HG03354 (cell line): ENCODE results near the gene TAL1.

Experiments
- ATAC-seq: cut with Tn5 transposase; IDR thresholded peaks from one replicate; pipeline ENCODE4 v1.9.1; 2021; ENCODE audit warnings: mild to moderate bottlenecking; ENCODE audit not compliant: unreplicated experiment, poor library complexity, severe bottlenecking

TAL1 gene

DNA sequence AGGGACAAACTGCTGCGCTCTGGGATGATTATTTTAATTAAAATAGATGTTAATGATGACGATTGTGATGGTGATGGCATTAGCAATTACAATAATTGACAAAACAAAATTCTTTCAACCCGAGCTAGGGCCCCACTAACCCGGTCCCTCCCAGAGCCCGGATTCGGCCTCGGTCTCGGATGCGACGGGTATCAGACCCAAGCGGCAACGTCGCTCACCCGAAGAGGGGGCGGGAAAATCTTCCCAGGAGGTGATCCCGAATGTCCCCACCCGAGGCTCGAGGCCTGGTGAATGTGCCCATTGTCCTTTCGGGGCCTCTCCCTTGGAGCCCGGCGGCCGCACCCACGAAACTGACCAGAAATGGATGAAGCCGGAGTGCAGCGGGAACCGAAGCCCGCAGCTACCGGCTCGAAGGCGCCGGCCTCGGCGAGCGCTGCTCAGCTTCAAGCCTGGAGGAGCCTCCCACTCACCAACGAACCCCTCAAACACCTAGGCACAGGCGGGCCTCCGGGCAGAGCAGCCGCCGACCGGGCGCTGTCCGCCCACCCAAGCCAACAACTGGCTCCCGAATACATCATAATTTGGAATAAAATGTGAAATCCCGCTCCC, 1.2 kb downstream of the TAL1 start:
- ATAC-seq = no peak

GRCh38 chr1:47229886-47230691, 1.9 kb downstream of the TAL1 start:
- ATAC-seq = no peak

- ATAC-seq = no peak
These were observed 2.8 kb downstream of the TAL1 start for GRCh38 chr1:47229031-47229885.

GRCh38 chr1:47228644-47229030, 3.4 kb downstream of the TAL1 start:
- ATAC-seq = no peak

DNA sequence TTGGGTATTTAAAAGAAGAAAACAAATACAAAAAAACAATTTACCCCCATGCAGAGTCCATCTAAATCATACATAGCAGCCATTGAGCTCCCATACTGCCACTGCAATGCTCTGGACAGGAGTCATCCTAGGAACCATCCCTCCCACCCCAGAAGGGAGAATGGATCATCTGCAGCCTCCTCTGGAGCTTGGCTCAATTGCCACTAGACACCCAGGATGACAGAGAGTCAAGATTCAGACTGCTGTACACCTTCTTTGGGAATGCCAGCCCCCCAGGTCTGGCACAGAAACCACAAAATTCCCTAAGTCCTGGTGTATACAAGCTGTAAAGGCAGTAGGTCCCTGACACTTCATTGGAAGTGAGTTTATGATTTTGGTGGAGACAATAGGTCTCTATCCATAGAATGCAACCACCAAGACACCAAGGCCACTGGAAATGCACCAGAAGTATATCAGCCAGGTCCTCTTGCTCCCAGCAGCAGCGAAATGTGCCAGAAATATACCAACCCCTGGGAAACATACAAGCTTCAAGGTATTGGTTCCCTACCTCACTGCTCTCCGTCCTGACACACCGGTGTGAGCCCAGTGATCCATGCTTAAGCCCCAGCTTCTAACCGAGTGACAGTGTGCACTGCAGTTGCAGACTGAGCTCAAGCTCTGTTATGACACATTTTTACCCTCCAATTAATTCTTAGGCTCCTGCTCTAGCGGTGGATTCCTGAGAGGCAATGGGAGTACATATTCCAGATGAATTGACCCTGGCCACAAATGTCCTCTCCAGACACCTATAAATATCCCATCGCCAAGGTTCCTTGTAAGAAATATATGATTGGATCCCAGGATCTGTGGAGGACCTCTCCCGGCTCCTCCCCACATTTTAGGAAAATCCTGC, 4.4 kb downstream of the TAL1 start:
- ATAC-seq = no peak

- ATAC-seq = no peak
These were observed 5.2 kb downstream of the TAL1 start for GRCh38 chr1:47226839-47227215.

DNA sequence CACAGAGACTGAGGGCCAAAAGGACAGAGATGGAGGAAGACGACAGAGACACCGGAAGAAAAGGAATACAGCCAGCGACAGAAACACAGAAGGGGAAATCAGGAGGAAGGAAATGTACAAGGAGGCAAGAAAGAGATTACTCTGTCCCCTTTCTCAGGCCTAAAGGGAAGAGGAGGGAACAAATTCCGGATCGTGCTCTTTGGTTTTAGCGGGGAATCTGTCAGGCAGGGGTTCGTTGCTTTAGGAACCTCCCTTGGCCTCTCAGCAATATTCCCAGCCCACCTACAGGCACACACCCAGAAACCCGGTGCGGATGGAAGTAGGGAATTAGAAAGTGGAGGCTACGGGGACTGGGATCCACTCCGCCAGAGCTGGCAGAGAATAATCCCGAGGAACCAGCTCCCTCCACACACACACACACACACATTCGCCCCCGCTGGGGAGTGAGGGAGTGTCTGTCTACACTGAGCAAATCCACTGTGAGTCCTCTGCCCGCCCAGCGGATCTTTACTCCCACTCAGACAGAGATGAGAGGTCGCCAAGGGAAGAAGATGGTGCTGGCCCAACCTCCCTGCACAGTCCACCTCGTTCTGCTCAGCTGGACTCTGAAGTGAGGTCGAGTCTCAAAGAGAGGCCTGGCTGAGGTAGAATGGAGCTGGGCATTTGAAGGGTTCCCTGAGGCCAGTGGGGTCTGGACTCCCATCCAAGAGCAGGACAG, 5.7 kb downstream of the TAL1 start:
- no peak for ATAC-seq

DNA sequence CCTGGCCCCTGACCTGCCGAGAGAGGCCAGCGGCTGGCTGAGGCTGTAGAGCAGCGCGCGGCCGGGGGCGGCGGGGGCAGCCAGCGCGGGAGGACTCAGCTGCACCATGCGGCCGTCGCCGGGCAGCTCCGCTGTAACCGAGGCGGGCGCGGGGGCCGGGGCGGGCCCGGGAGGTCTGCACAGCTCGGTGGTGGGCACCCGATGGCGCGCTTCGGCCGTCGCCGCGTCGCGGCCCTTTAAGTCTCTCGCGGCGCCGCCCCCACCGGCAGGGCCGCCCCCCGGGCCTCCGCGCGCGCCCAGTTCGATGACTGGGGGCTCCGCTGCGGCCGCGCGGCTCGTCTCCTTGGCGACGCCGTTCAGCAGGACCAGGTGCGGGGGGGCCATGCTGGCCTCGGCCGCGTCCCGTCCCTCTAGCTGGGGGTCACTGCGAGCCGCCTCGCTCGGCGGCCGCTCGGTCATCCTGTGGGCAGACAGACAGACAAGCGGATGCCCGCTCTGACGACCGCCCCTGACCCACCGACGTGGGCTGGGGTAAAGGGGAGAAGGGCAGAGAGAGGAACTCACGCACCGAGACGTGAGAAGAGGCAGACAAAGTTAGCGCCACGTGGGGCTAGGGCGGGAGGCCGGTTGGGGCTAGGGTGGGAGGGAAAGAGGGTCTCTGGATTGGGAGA, 6.5 kb downstream of the TAL1 start:
- no peak for ATAC-seq

- no peak for ATAC-seq
These were observed 7.2 kb downstream of the TAL1 start for GRCh38 chr1:47224676-47225399.

- ATAC-seq = no peak
These were observed 7.9 kb downstream of the TAL1 start for GRCh38 chr1:47223921-47224675.

- no peak for ATAC-seq
These were observed 8.7 kb downstream of the TAL1 start for GRCh38 chr1:47223174-47223920.

DNA sequence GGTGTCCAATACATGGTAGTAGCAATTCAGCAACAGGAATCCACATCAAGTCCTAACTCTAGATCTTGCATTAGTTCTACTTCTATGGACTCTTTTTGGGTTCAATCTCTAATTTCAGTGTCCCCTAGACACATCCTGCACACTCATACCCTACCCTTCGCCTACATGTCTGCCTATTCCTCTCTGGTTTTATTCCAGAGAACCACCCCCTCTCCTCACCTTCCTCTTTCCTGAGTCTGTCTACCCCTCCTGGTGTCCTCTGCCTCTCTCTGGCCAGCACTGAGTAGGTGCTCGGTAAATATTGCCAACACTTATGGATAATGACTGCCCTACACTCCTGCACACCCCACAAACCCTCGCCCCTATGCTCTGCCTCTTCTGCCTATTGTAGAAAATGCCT, 9.5 kb downstream of the TAL1 start:
- no peak for ATAC-seq

DNA sequence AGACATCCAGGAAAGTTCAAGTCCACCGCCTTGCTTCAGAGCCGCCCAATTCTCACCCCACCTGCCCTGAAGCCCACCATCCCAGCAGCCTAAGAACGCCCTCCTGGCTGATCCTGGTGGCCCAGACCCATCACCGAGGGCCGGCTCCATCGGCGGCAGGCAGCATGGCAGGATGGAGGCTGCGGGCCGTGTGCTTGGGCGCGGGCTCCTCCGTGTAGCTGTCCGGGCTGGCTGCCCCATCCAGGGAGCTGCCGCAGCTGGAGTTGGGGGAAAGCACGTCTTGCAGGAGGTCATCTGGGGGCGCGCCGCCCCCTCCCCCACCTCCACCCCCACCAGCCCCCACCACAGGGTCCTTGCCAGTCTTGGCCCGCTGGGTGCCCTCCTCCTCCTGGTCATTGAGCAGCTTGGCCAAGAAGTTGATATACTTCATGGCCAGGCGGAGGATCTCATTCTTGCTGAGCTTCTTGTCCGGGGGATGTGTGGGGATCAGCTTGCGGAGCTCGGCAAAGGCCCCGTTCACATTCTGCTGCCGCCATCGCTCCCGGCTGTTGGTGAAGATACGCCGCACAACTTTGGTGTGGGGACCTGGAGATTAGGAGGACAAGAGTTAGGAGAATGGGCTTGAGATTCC, 12.3 kb downstream of the TAL1 start:
- no peak for ATAC-seq

DNA sequence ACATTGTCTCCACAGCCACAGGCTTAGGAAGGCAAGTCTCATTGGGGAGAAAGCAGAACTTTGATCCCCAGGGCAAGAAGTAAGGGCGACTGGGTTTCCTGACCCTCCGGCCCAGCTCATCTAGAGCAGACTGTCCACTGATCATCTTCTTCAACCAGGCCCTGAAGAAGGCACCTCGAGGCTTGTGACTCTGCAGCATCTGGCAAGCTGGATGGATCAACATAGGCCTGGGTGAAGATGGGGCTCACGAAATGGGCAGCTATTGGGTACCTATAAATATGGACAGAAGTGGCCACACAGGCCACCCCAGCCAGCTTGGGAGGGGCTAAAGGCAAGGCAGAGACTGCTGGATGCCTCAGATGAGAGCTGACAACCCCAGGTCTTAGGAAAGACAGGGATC, 13.0 kb downstream of the TAL1 start:
- no peak for ATAC-seq

DNA sequence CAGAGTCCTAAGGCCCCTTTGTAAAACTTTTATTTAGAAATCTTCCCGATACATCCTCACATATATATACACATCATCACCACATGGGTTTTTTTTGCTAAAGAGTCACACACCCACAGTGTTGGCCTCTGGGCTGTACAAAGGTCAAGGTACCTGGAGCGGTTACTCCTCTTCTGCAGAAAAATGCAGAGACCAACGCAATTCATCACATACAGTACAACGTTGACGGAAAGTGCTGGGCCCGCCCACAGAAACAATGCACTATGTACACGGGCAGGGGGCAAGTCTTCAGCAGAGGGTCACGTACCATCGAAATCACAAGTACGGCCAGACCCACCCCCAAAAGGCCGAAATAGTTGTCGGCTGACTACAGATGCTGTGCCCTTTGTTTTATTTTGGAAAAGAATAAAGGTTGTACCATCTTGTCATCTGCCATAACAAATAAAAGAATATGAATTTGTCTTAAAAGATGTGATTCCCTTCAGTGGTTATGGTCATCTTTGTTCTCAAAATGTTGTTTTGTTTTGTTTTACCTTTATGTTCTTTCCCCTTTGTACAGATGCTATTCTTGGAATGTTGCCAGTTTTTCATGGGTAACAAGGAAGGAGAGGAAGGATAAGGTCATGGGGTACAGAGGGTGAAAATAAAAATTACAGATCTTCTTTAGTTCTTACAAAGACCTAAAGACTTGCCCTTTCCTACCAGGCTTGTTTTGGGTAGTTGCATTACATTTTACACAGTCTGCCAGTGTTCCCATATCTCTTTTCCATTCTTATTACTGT, 15.6 kb downstream of the TAL1 start:
- no peak for ATAC-seq
